Choroid plexus epithelial cell (primary cell): ENCODE measurements around the gene MED27.
A peak's percentile ranks its signal among the peaks of the same experiment; 100 is the strongest.

Experiments
- DNase-seq: peaks from one replicate; pipeline ENCODE4 v3.0.0-alpha.2; 2010; ENCODE audit warnings: low read depth
- H3K4me3 ChIP-seq: 2 replicates; pipeline ENCODE4 v1.5.1; 2011; ENCODE audit warnings: low read depth, mild to moderate bottlenecking, control low read depth, low read length, moderate library complexity
- CTCF ChIP-seq: conservative IDR thresholded peaks from 2 replicates; pipeline ENCODE4 v1.5.1; 2011; ENCODE audit warnings: low read depth, mild to moderate bottlenecking, control low read depth, inconsistent platforms, low read length, moderate library complexity

The MED27 gene

GRCh38 chr9:131834721-131835120 lies 244.9 kb downstream of the MED27 start:
- H3K4me3 ChIP-seq = no peak overlapping the region
- TF ChIP-seq CTCF = no peak
- DNase-seq = no peak

- TF ChIP-seq CTCF = no peak
- DNase-seq = peak; percentile 9
- no peak overlapping the region for H3K4me3 ChIP-seq
These were observed 245.8 kb downstream of the MED27 start for GRCh38 chr9:131833906-131834305.

GRCh38 chr9:131833083-131833482 lies 246.6 kb downstream of the MED27 start:
- no peak overlapping the region for H3K4me3 ChIP-seq
- no peak for TF ChIP-seq CTCF
- no peak for DNase-seq

- DNase-seq = no peak
- H3K4me3 ChIP-seq = no peak overlapping the region
- no peak for TF ChIP-seq CTCF
These were observed 248.1 kb downstream of the MED27 start for GRCh38 chr9:131831380-131832165.

- DNase-seq = no peak
- H3K4me3 ChIP-seq = no peak overlapping the region
- TF ChIP-seq CTCF = no peak
These were observed 251.8 kb downstream of the MED27 start for GRCh38 chr9:131827821-131828369.

- no peak for TF ChIP-seq CTCF
- H3K4me3 ChIP-seq = no peak overlapping the region
These were observed 252.6 kb downstream of the MED27 start for GRCh38 chr9:131826966-131827525.

More at GRCh38 chr9:131826966-131827525, 252.6 kb downstream of the MED27 start:
- no peak for DNase-seq
